Measurements from ENCODE around the gene PPP2R5E. TPM values are rescaled to one million over a fixed set of nuclear protein-coding genes. Genes with fewer than 3 reads are reported as not detected.

Gene PPP2R5E
- total and polyA plus RNA-seq, 10 of the 15 experiments (the other 5 are each of a cell fraction or from before 2014, with no cell fraction given), result 11.4 to 56.2 (median 22.7) TPM

DNA sequence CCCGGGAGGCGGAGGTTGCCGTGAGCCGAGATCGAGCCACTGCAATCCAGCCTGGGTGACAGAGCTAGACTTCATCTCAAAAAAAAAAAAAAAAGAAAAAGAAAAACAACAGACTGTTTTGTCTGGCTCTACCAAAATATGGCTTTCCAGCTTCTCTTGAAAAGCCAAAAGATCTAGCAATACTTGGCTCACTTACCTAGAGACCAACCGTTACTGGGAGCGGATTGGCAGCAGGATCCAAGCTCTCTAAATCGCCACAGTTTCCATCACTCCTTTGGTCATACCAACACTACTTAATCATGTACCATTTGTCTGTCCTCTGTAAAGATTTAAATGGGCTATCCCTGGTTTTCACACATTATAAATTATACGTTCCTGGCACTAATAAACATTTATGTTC is 136.8 kb downstream of the PPP2R5E start:
- in situ Hi-C loops (cut with MboI) (no loop called here), intact Hi-C loops (cut with micrococcal nuclease; ENCODE audit: unreplicated experiment) (no loop called here)
- no peaks in the 10 kb centered on the region for H3K79me2 ChIP-seq (ENCODE audit: control insufficient read depth, insufficient read depth, low read length)
- H3K9me3 ChIP-seq (replicated peaks; ENCODE audit: control insufficient read depth, insufficient read depth, low read length), result no peaks in the 10 kb centered on the region
- FAIRE-seq, result no peak
- H3K36me3 ChIP-seq (ENCODE audit: control insufficient read depth in 2 of 2, insufficient read depth in 2 of 2, low read length in 1 of 2), result peaks cover 0 to 7% of the 10 kb centered on the region in 2 experiments; a peak in 3 of 4 replicates
- no peak overlapping the region for H3K27ac ChIP-seq (ENCODE audit: control insufficient read depth, insufficient read depth)
- POLR2A ChIA-PET, result no interaction called here
- ATAC-seq, result no peak
- 99% methylated on average over 6 of the region's 9 CpGs for WGBS (ENCODE audit: insufficient coverage, insufficient replicate concordance, low lambda C conversion rate, missing lambda C conversion rate)
- TF ChIP-seq SREBF1 (IDR thresholded peaks at IDR 0.05; ENCODE audit: low read length), result no peak
- TF ChIP-seq MEF2B (IDR thresholded peaks at IDR 0.05; ENCODE audit: partially characterized antibody, poor library complexity, severe bottlenecking), result no peak
- TF ChIP-seq BCL3 (IDR thresholded peaks at IDR 0.05; ENCODE audit: borderline replicate concordance, insufficient read depth, low read depth, low read length, poor library complexity, severe bottlenecking), result no peak
- no peak for TF ChIP-seq KLF5 (IDR thresholded peaks at IDR 0.05; ENCODE audit: partially characterized antibody)
- TF ChIP-seq FOXM1 (IDR thresholded peaks at IDR 0.05; ENCODE audit: low read depth, low read length), result no peak
- TF ChIP-seq NR2C1 (IDR thresholded peaks at IDR 0.05), result no peak
- TF ChIP-seq POLR2A (IDR thresholded peaks at IDR 0.05; ENCODE audit: low read depth, low read length), result no peak
- TF ChIP-seq EED (IDR thresholded peaks at IDR 0.05; ENCODE audit: low read depth), result no peak
- TF ChIP-seq SMAD1 (IDR thresholded peaks at IDR 0.05; ENCODE audit: low read depth, partially characterized antibody), result no peak
- TF ChIP-seq CEBPB (IDR thresholded peaks at IDR 0.05; ENCODE audit: borderline replicate concordance in 1 of 2, low read depth in 2 of 2, low read length in 2 of 2), result no peak
- no peak for TF ChIP-seq RAD21 (IDR thresholded peaks at IDR 0.05; ENCODE audit: insufficient read depth, low read depth, low read length)
- TF ChIP-seq SRF (IDR thresholded peaks at IDR 0.05; ENCODE audit: low read depth in 2 of 2, low read length in 2 of 2), result no peak
- no peak for TF ChIP-seq BRCA1 (IDR thresholded peaks at IDR 0.05; ENCODE audit: low read depth, low read length)
- H3K9ac ChIP-seq (ENCODE audit: control insufficient read depth, insufficient read depth, low read length), result no peak overlapping the region
- H2AFZ ChIP-seq (ENCODE audit: control insufficient read depth, low read depth, low read length), result no peak overlapping the region
- no TSS peak for BruUV-seq (replicated peaks)
- DNase-seq (ENCODE audit: low read depth, low spot score), result no peak
- no peak overlapping the region for H3K4me3 ChIP-seq
- no peaks in the 10 kb centered on the region for H3K27me3 ChIP-seq (replicated peaks in 1 of 2; ENCODE audit: control insufficient read depth in 2 of 2, insufficient read depth in 2 of 2, low read length in 1 of 2)
- CTCF ChIA-PET, result interaction anchor here (0.7 to 2.1 kb wide), 2 partner anchors 9 to 17 kb away, joined by 3 to 7 read pairs; no protein-coding TSS in a partner anchor
- no peaks in the 10 kb centered on the region for H4K20me1 ChIP-seq (ENCODE audit: control insufficient read depth, insufficient read depth)
- RAD21 ChIA-PET (ENCODE audit: unreplicated experiment), result interaction anchor here (1.1 to 1.5 kb wide), 3 partner anchors 17 to 138 kb away, joined by 3 to 4 read pairs (median 4); no protein-coding TSS in a partner anchor
- H3K4me2 ChIP-seq (ENCODE audit: control insufficient read depth, insufficient read depth), result no peak overlapping the region
- H3K4me1 ChIP-seq (ENCODE audit: control insufficient read depth, insufficient read depth, low read length), result no peaks in the 10 kb centered on the region
- SMC1A ChIA-PET (ENCODE audit: uncharacterized antibody, unreplicated experiment), result interaction anchor here (2.0 to 2.5 kb wide), 2 partner anchors 9 to 25 kb away, joined by 5 to 11 read pairs; no protein-coding TSS in a partner anchor

Measured in GM12878 (cell line).